H9 (cell line): ENCODE measurements around the gene TAAR8. TPM values are rescaled to one million over a fixed set of nuclear protein-coding genes. Genes with fewer than 3 reads are reported as not detected.
"Not testable (repeated sequence)": the region's sequence is repeated elsewhere in the genome, so short reads cannot be mapped to it uniquely, and the experiment has no call there.

ENCODE experiments used
- DNase-seq: peaks from one replicate; pipeline ENCODE4 v3.0.0-alpha.2; 2017
- H2AFZ ChIP-seq: one replicate; pipeline ENCODE4 v1.6.1; 2013; ENCODE audit warnings: mild to moderate bottlenecking, low read length, control low read depth, moderate library complexity
- H2AK5ac ChIP-seq: 2 replicates; pipeline ENCODE4 v1.6.1; 2013; ENCODE audit warnings: low read length, control low read depth, mixed read lengths; ENCODE audit not compliant: insufficient read length
- H2BK120ac ChIP-seq: one replicate; pipeline ENCODE4 v1.6.1; 2013; ENCODE audit warnings: low read depth, mild to moderate bottlenecking, low read length, control low read depth, inconsistent platforms; ENCODE audit not compliant: poor library complexity, severe bottlenecking
- H2BK12ac ChIP-seq: 2 replicates; pipeline ENCODE4 v1.6.1; 2013; ENCODE audit warnings: low read length, control low read depth, mixed read lengths, low read depth; ENCODE audit not compliant: insufficient read length
- H2BK15ac ChIP-seq: 2 replicates; pipeline ENCODE4 v1.6.1; 2013; ENCODE audit warnings: low read depth, low read length, control low read depth
- H2BK20ac ChIP-seq: one replicate; pipeline ENCODE4 v1.6.1; 2013; ENCODE audit warnings: low read depth, mild to moderate bottlenecking, low read length, control low read depth, inconsistent platforms; ENCODE audit not compliant: poor library complexity, severe bottlenecking
- H2BK5ac ChIP-seq: 2 replicates; pipeline ENCODE4 v1.6.1; 2013; ENCODE audit warnings: low read length, control low read depth, mixed read lengths; ENCODE audit not compliant: insufficient read length
- H3K14ac ChIP-seq: 2 replicates; pipeline ENCODE4 v1.6.1; 2013; ENCODE audit warnings: low read length, control low read depth; ENCODE audit not compliant: insufficient read depth
- H3K18ac ChIP-seq: 2 replicates; pipeline ENCODE4 v1.6.1; 2013; ENCODE audit warnings: low read depth, mild to moderate bottlenecking, mixed read lengths, low read length, control low read depth; ENCODE audit not compliant: insufficient read length
- H3K23ac ChIP-seq: 2 replicates; pipeline ENCODE4 v1.6.1; 2013; ENCODE audit warnings: low read length, control low read depth, mixed read lengths, low read depth; ENCODE audit not compliant: insufficient read length
- H3K23me2 ChIP-seq: 2 replicates; pipeline ENCODE4 v1.6.1; 2013; ENCODE audit warnings: low read depth, mild to moderate bottlenecking, mixed read lengths, low read length, control low read depth; ENCODE audit not compliant: insufficient read length, poor library complexity, severe bottlenecking
- H3K27ac ChIP-seq: 2 replicates; pipeline ENCODE4 v1.5.1; 2013; ENCODE audit warnings: low read length, control low read depth, mixed read lengths, low read depth; ENCODE audit not compliant: insufficient read length
- H3K27me3 ChIP-seq: 2 replicates; pipeline ENCODE4 v1.6.1; 2013; ENCODE audit warnings: low read length, control low read depth, inconsistent platforms; ENCODE audit not compliant: insufficient read depth
- H3K4ac ChIP-seq: 2 replicates; pipeline ENCODE4 v1.6.1; 2013; ENCODE audit warnings: low read depth, mild to moderate bottlenecking, control low read depth, inconsistent platforms, low read length, moderate library complexity
- H3K4me1 ChIP-seq: 2 replicates; pipeline ENCODE4 v1.6.1; 2013; ENCODE audit warnings: low read length, control low read depth, inconsistent platforms; ENCODE audit not compliant: insufficient read depth
- H3K4me2 ChIP-seq: 2 replicates; pipeline ENCODE4 v1.6.1; 2013; ENCODE audit warnings: low read length, control low read depth, mixed read lengths; ENCODE audit not compliant: insufficient read length, insufficient read depth
- H3K56ac ChIP-seq: 2 replicates; pipeline ENCODE4 v1.6.1; 2013; ENCODE audit warnings: low read depth, mild to moderate bottlenecking, mixed read lengths, low read length, control low read depth; ENCODE audit not compliant: insufficient read length
- H3K79me1 ChIP-seq: 2 replicates; pipeline ENCODE4 v1.6.1; 2013; ENCODE audit warnings: low read depth, mild to moderate bottlenecking, moderate library complexity, low read length, control low read depth, inconsistent platforms; ENCODE audit not compliant: insufficient read depth, poor library complexity, severe bottlenecking
- H3K79me2 ChIP-seq: 2 replicates; pipeline ENCODE4 v1.6.1; 2013; ENCODE audit warnings: low read length, control low read depth, inconsistent platforms; ENCODE audit not compliant: insufficient read depth
- H3K9ac ChIP-seq: 2 replicates; pipeline ENCODE4 v1.6.1; 2013; ENCODE audit warnings: low read length, control low read depth, mixed read lengths; ENCODE audit not compliant: insufficient read length; ENCODE audit errors: extremely low read depth
- H3K9me3 ChIP-seq: one replicate; pipeline ENCODE4 v1.6.1; 2013; ENCODE audit warnings: low read depth, low read length, inconsistent platforms; ENCODE audit not compliant: control insufficient read depth
- H3T11ph ChIP-seq: one replicate; pipeline ENCODE4 v1.6.1; 2013; ENCODE audit warnings: mild to moderate bottlenecking, low read length, control low read depth, inconsistent platforms
- H4K20me1 ChIP-seq: one replicate; pipeline ENCODE4 v1.6.1; 2013; ENCODE audit not compliant: control insufficient read depth, insufficient read length, insufficient read depth
- H4K5ac ChIP-seq: 2 replicates; pipeline ENCODE4 v1.6.1; 2013; ENCODE audit warnings: low read depth, mild to moderate bottlenecking, mixed read lengths, low read length, control low read depth; ENCODE audit not compliant: insufficient read length
- H4K8ac ChIP-seq: replicated peaks from 2 replicates; pipeline ENCODE4 v1.6.1; 2013; ENCODE audit warnings: low read length, control low read depth, mixed read lengths, low read depth; ENCODE audit not compliant: insufficient read length
- H4K91ac ChIP-seq: 2 replicates; pipeline ENCODE4 v1.6.1; 2013; ENCODE audit warnings: low read depth, mild to moderate bottlenecking, moderate library complexity, mixed read lengths, low read length, control low read depth; ENCODE audit not compliant: insufficient read length
- H3K27ac Mint-ChIP-seq, 3 experiments: 2 replicates in 2 of 3; 3 replicates in 1 of 3; pipeline ENCODE4 v1.8.0; 2020 to 2021; ENCODE audit warnings: mixed read lengths in 3 of 3, mild to moderate bottlenecking in 1 of 3, moderate library complexity in 1 of 3
- H3K27me3 Mint-ChIP-seq: 2 replicates; pipeline ENCODE4 v1.8.0; 2021; ENCODE audit warnings: low read depth, mild to moderate bottlenecking, moderate library complexity, mixed read lengths
- H3K36me3 Mint-ChIP-seq, 3 experiments: 2 replicates in 2 of 3; 3 replicates in 1 of 3; pipeline ENCODE4 v1.8.0; 2020 to 2021; ENCODE audit warnings: low read depth in 3 of 3, mixed read lengths in 3 of 3; ENCODE audit not compliant: insufficient read depth in 1 of 3
- H3K4me1 Mint-ChIP-seq, 2 experiments: 2 replicates each; pipeline ENCODE4 v1.8.0; 2020; ENCODE audit warnings: mixed read lengths in 2 of 2
- H3K4me3 Mint-ChIP-seq, 2 experiments: 2 replicates in 1 of 2; 3 replicates in 1 of 2; pipeline ENCODE4 v1.8.0; 2020 to 2021; ENCODE audit warnings: mild to moderate bottlenecking in 2 of 2, mixed read lengths in 2 of 2, moderate library complexity in 1 of 2
- H3K9me3 Mint-ChIP-seq, 2 experiments: 2 replicates in 1 of 2; 3 replicates in 1 of 2; pipeline ENCODE4 v1.8.0; 2020; ENCODE audit warnings: mild to moderate bottlenecking in 2 of 2, mixed read lengths in 2 of 2, moderate library complexity in 1 of 2
- CTCF ChIP-seq: fragments of 200-600 bp; sonication (generic); conservative IDR thresholded peaks from 3 replicates; pipeline ENCODE4 v1.8.0; 2021; ENCODE audit warnings: antibody characterized with exemption, mild to moderate bottlenecking
- WGBS: extraction: QIAGEN DNeasy Blood & Tissue Kit; methylation state at CpG from one replicate; pipeline ENCODE4 v1.1.7; 2013; ENCODE audit warnings: missing lambda C conversion rate, low lambda C conversion rate, mixed read lengths; ENCODE audit not compliant: insufficient read length; ENCODE audit errors: extremely low coverage; 5-methylcytosine and 5-hydroxymethylcytosine counted together
- total RNA-seq: library from RNA; stranded (reverse); gene quantifications from 2 replicates; pipeline ENCODE4 v1.2.1, GENCODE V29; 2021

Gene TAAR8
- total RNA-seq, 1 experiment from 2014 or later = not detected

GRCh38 chr6:132598473-132598872 lies 46.0 kb downstream of the TAAR8 start:
- TF ChIP-seq CTCF = peak; percentile 62
- Histone ChIP-seq H2BK5ac (no peak overlapping the region), H4K91ac (no peak overlapping the region), H3K79me1 (no peaks in the 10 kb centered on the region), H3K27me3 (no peaks in the 10 kb centered on the region), H3K4me1 (no peaks in the 10 kb centered on the region), H2AK5ac (no peak overlapping the region), H4K20me1 (peaks cover 3% of the 10 kb centered on the region), H3K14ac (no peak overlapping the region), H4K5ac (no peak overlapping the region), H3K4me2 (no peak overlapping the region), H3K18ac (no peak overlapping the region), H3K9ac (no peak overlapping the region), H3K23ac (no peak overlapping the region), H2BK120ac (no peak overlapping the region), H3K79me2 (no peaks in the 10 kb centered on the region), H2BK20ac (no peak overlapping the region), H3K27ac (no peak overlapping the region), H3K4ac (no peak overlapping the region), H3K23me2 (peaks cover 2% of the 10 kb centered on the region), H2AFZ (no peak overlapping the region), H2BK12ac (no peak overlapping the region), H3K56ac (no peak overlapping the region), H2BK15ac (no peak overlapping the region), H4K8ac (no peak overlapping the region), H3K9me3 (no peaks in the 10 kb centered on the region), H3T11ph (no peak overlapping the region)
- Mint-ChIP-seq H3K36me3 (no peaks in the 10 kb centered on the region), H3K4me1 (peaks cover 0 to 2% of the 10 kb centered on the region in 2 experiments; a peak in 3 of 4 replicates), H3K9me3 (no peaks in the 10 kb centered on the region), H3K27me3 (no peaks in the 10 kb centered on the region), H3K27ac (no peak overlapping the region), H3K4me3 (no peak overlapping the region)
- peak; percentile 61 for DNase-seq
- WGBS = no CpG with 5 or more reads among the region's 3 CpGs

GRCh38 chr6:132600900-132601299 lies 48.4 kb downstream of the TAAR8 start:
- not testable (repeated sequence) for H3K9ac ChIP-seq, H3K27ac ChIP-seq, H3K56ac ChIP-seq, H3K27me3 Mint-ChIP-seq, H4K5ac ChIP-seq, H2BK12ac ChIP-seq, H2AFZ ChIP-seq, H2AK5ac ChIP-seq, H2BK120ac ChIP-seq, H3K23me2 ChIP-seq, H3K4me1 Mint-ChIP-seq, H4K91ac ChIP-seq, H3K4me1 ChIP-seq, H3K4ac ChIP-seq, H3K14ac ChIP-seq, H2BK5ac ChIP-seq, H3K18ac ChIP-seq, H3K9me3 Mint-ChIP-seq, H3K4me2 ChIP-seq, H3K9me3 ChIP-seq, H2BK20ac ChIP-seq, DNase-seq, H3K36me3 Mint-ChIP-seq, H3K23ac ChIP-seq, H3K27me3 ChIP-seq, H3K79me2 ChIP-seq, H3T11ph ChIP-seq, H3K4me3 Mint-ChIP-seq, H4K20me1 ChIP-seq, H4K8ac ChIP-seq, H3K79me1 ChIP-seq, H3K27ac Mint-ChIP-seq, H2BK15ac ChIP-seq
